Endothelial cell of umbilical vein (primary cell): Measurements from ENCODE around the gene FMNL1. TPM values are rescaled to one million over a fixed set of nuclear protein-coding genes. Genes with fewer than 3 reads are reported as not detected.

Source experiments
- BruUV-seq: library from RNA; stranded (reverse); fragments of 400-500 nt; replicated peaks from 2 replicates; lab custom pipeline; 2021; lab: Mats Ljungman, UMichigan
- CTCF ChIA-PET: fragments of 300-600, 350-600 bp; sonication (Branson Sonifier 250); formaldehyde crosslinking; loops from one replicate; lab custom pipeline; 2021; ENCODE audit warnings: antibody characterized with exemption, inconsistent platforms; lab: Charles Lee
- POLR2A ChIA-PET: fragments of 300-600, 350-600 bp; sonication (Branson Sonifier 250); formaldehyde crosslinking; loops from one replicate; lab custom pipeline; 2021; ENCODE audit warnings: antibody characterized with exemption, inconsistent platforms; lab: Charles Lee
- DNase-seq: peaks from one replicate; pipeline ENCODE4 v3.0.0-alpha.2; 2011; ENCODE audit warnings: low read depth, low spot score
- FAIRE-seq: peaks from 2 replicates; lab custom pipeline; 2011; peaks lifted over from hg19 to GRCh38; lab: Jason Lieb, UNC
- H2AFZ ChIP-seq: 2 replicates; pipeline ENCODE4 v1.6.0; 2012; ENCODE audit warnings: low read depth, low read length, control low read depth, inconsistent platforms
- H3K27ac ChIP-seq: 2 replicates; pipeline ENCODE4 v1.5.1; 2011; ENCODE audit warnings: low read depth, mild to moderate bottlenecking, control low read depth, low read length, moderate library complexity; ENCODE audit not compliant: insufficient read depth
- H3K27me3 ChIP-seq, 2 experiments: 2 replicates each; pipeline versions ENCODE4 v1.6.0 to v1.6.1; 2011; ENCODE audit warnings: low read length in 2 of 2, mixed read lengths in 1 of 2; ENCODE audit not compliant: control insufficient read depth in 2 of 2, insufficient read depth in 2 of 2
- H3K36me3 ChIP-seq, 2 experiments: 2 replicates in 1 of 2; 3 replicates in 1 of 2; pipeline ENCODE4 v1.5.1; 2011; ENCODE audit warnings: low read length in 2 of 2, mild to moderate bottlenecking in 1 of 2, moderate library complexity in 1 of 2; ENCODE audit not compliant: control insufficient read depth in 2 of 2, insufficient read depth in 2 of 2; ENCODE audit errors: extremely low read depth in 1 of 2
- H3K4me1 ChIP-seq: 3 replicates; pipeline ENCODE4 v1.5.1; 2011; ENCODE audit warnings: mild to moderate bottlenecking, low read length; ENCODE audit not compliant: control insufficient read depth, insufficient read depth; ENCODE audit errors: extremely low read depth
- H3K4me2 ChIP-seq: 2 replicates; pipeline ENCODE4 v1.6.1; 2011; ENCODE audit warnings: low read length, control low read depth, mixed read lengths; ENCODE audit not compliant: insufficient read depth
- H3K4me3 ChIP-seq, 3 experiments: fragments of 200-600 bp in 1 of 3; sonication (generic), shearing (Covaris generic) in 1 of 3; replicated peaks in 1 of 3; 2 replicates each; pipeline ENCODE4 v1.5.1; 2011 to 2016; ENCODE audit warnings: control low read depth in 3 of 3, low read length in 3 of 3, mild to moderate bottlenecking in 2 of 3, inconsistent platforms in 1 of 3, low read depth in 1 of 3, moderate library complexity in 1 of 3; ENCODE audit not compliant: insufficient read depth in 1 of 3
- H3K79me2 ChIP-seq: 2 replicates; pipeline ENCODE4 v1.6.0; 2012; ENCODE audit warnings: low read length, inconsistent platforms; ENCODE audit not compliant: control insufficient read depth, insufficient read depth
- H3K9ac ChIP-seq: replicated peaks from 2 replicates; pipeline ENCODE3; 2011; ENCODE audit warnings: low read length, control low read depth; ENCODE audit not compliant: insufficient read depth; ENCODE audit errors: extremely low read depth
- H3K9me1 ChIP-seq: replicated peaks from 3 replicates; pipeline ENCODE4 v1.6.0; 2011; ENCODE audit warnings: mild to moderate bottlenecking, low read length; ENCODE audit not compliant: control insufficient read depth, insufficient read depth; ENCODE audit errors: extremely low read depth
- H3K9me3 ChIP-seq: replicated peaks from 2 replicates; pipeline ENCODE4 v1.5.1; 2012; ENCODE audit warnings: low read length, inconsistent platforms; ENCODE audit not compliant: control insufficient read depth, insufficient read depth
- H4K20me1 ChIP-seq: replicated peaks from 2 replicates; pipeline ENCODE3; 2011; ENCODE audit warnings: mild to moderate bottlenecking, low read length; ENCODE audit not compliant: control insufficient read depth, insufficient read depth; ENCODE audit errors: extremely low read depth
- MAX ChIP-seq: IDR thresholded peaks from 2 replicates; pipeline ENCODE4 v1.6.1; 2011; ENCODE audit not compliant: insufficient read depth, insufficient read length
- MYC ChIP-seq: IDR thresholded peaks from one replicate; pipeline ENCODE4 v1.6.1; 2011; ENCODE audit warnings: mild to moderate bottlenecking, low read depth, low read length
- dilution Hi-C: fragments of 300-500 bp; cut with MboI; formaldehyde crosslinking; loops from one replicate; pipeline ENCODE4 v1.15.0; 2019; ENCODE audit warnings: low sequenced_read_pairs; ENCODE audit not compliant: extremely low pct_ligation_motif_present
- intact Hi-C: fragments of 100-400 bp; cut with micrococcal nuclease; formaldehyde crosslinking; loops from one replicate; pipeline ENCODE4 v1.10.0; 2022
- polyA plus RNA-seq, 4 experiments: library from polyadenylated mRNA; depleted of rRNA in 3 of 4; stranded (reverse) in 3 of 4; unstranded in 1 of 4; fragments of >200 nt; gene quantifications; 2 replicates each; pipeline versions ENCODE4 v1.2.1 to v1.2.3, GENCODE V29; 2011 to 2012; ENCODE audit warnings: missing spikeins in 1 of 4
- total RNA-seq: library from RNA; stranded (reverse); gene quantifications from 2 replicates; pipeline ENCODE4 v1.2.3, GENCODE V29; 2021
- TF ChIP-seq, protein P1 (sequence below), 2 donors: IDR thresholded peaks; 1 replicate in 1 of 2; 2 replicates in 1 of 2; pipeline ENCODE4 v1.5.1; 2011; ENCODE audit warnings: low read length in 2 of 2, mild to moderate bottlenecking in 2 of 2, moderate library complexity in 2 of 2, control low read depth in 1 of 2, inconsistent platforms in 1 of 2, low read depth in 1 of 2; ENCODE audit not compliant: insufficient read depth in 1 of 2; ENCODE audit errors: extremely low read depth in 1 of 2

The FMNL1 gene
- total and polyA plus RNA-seq, 2 donors (not counting 3 experiments of a cell fraction or from before 2014, with no cell fraction given) = 0.95 to 1.6 TPM

- Histone ChIP-seq H3K79me2 (no peaks in the 10 kb centered on the region), H2AFZ (no peak overlapping the region), H3K4me2 (no peak overlapping the region), H4K20me1 (no peaks in the 10 kb centered on the region), H3K36me3 (peaks cover 10 to 43% of the 10 kb centered on the region in 2 experiments), H3K9ac (no peak overlapping the region), H3K9me1 (no peaks in the 10 kb centered on the region), H3K27ac (no peak overlapping the region), H3K4me1 (no peaks in the 10 kb centered on the region), H3K4me3 (no peak overlapping the region), H3K9me3 (no peaks in the 10 kb centered on the region), H3K27me3 (no peaks in the 10 kb centered on the region)
- FAIRE-seq (no peak), DNase-seq (no peak)
- ChIA-PET POLR2A (no interaction called here), CTCF (interaction anchor here (0.6 to 3.3 kb wide), 11 partner anchors 9 to 101 kb away, joined by 3 to 24 read pairs (median 4); partner anchors contain the start of gene MAP3K14)
- no TSS peak for BruUV-seq
- intact Hi-C loops = loop anchor here (1.0 kb wide), 1 partner anchor 102 kb away; no protein-coding TSS in a partner anchor
- TF ChIP-seq MAX (no peak), MYC (no peak)
- TF ChIP-seq, protein P1, sequence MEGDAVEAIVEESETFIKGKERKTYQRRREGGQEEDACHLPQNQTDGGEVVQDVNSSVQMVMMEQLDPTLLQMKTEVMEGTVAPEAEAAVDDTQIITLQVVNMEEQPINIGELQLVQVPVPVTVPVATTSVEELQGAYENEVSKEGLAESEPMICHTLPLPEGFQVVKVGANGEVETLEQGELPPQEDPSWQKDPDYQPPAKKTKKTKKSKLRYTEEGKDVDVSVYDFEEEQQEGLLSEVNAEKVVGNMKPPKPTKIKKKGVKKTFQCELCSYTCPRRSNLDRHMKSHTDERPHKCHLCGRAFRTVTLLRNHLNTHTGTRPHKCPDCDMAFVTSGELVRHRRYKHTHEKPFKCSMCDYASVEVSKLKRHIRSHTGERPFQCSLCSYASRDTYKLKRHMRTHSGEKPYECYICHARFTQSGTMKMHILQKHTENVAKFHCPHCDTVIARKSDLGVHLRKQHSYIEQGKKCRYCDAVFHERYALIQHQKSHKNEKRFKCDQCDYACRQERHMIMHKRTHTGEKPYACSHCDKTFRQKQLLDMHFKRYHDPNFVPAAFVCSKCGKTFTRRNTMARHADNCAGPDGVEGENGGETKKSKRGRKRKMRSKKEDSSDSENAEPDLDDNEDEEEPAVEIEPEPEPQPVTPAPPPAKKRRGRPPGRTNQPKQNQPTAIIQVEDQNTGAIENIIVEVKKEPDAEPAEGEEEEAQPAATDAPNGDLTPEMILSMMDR (IDR thresholded peaks at IDR 0.05; ENCODE audit: extremely low read depth in 1 of 2, insufficient read depth in 1 of 2, low read depth in 1 of 2, low read length in 2 of 2) = no peak
- dilution Hi-C loops = no loop called here
These were observed 62.0 kb downstream of the FMNL1 start for GRCh38 chr17:45283711-45284110.
